Stimulated activated CD8-positive, alpha-beta memory T cell treated with anti-CD3 and anti-CD28 coated beads, Interleukin-15, amount 100 ng/mL, for 1 hour (primary cell): ENCODE measurements around the gene TMEM208.

Experiments used
- DNase-seq: peaks from one replicate; pipeline ENCODE4 v3.0.0-alpha.2; 2020; ENCODE audit warnings: low read depth

Gene TMEM208

GRCh38 chr16:67226804-67227566 is at the start of gene TMEM208:
TSS of gene TMEM208 (plus strand) at chr16:67227130. CDS start at chr16:67227219, 89 bp downstream.
- peak; percentile 98 for DNase-seq

- DNase-seq, result no peak
Measured at GRCh38 chr16:67177743-67178699, 48.9 kb upstream of the TMEM208 start.

GRCh38 chr16:67179421-67180080 is 47.4 kb upstream of the TMEM208 start:
- DNase-seq, result no peak

GRCh38 chr16:67180166-67180565 is 46.8 kb upstream of the TMEM208 start:
- DNase-seq, result no peak

- no peak for DNase-seq
Measured at GRCh38 chr16:67181346-67181745, 45.6 kb upstream of the TMEM208 start.

- no peak for DNase-seq
Measured at GRCh38 chr16:67182288-67182687, 44.6 kb upstream of the TMEM208 start.

GRCh38 chr16:67183284-67183626 is 43.7 kb upstream of the TMEM208 start:
- DNase-seq, result no peak

GRCh38 chr16:67183627-67184452 is 43.1 kb upstream of the TMEM208 start, which contains the start of gene MATCAP1:
TSS of gene MATCAP1 (minus strand) at chr16:67183963. CDS start at chr16:67180610, 3,353 bp downstream.
- DNase-seq, result peak; percentile 84

- DNase-seq, result no peak
Measured at GRCh38 chr16:67184453-67184994, 42.4 kb upstream of the TMEM208 start.

- DNase-seq, result peak; percentile 73
Measured at GRCh38 chr16:67184995-67185650, 41.8 kb upstream of the TMEM208 start.

- DNase-seq, result no peak
Measured at GRCh38 chr16:67185651-67186134, 41.2 kb upstream of the TMEM208 start.

GRCh38 chr16:67186550-67186950 is 40.4 kb upstream of the TMEM208 start:
- DNase-seq, result no peak

- DNase-seq, result no peak
Measured at GRCh38 chr16:67187175-67187890, 39.6 kb upstream of the TMEM208 start.

- DNase-seq, result no peak
Measured at GRCh38 chr16:67188323-67188722, 38.6 kb upstream of the TMEM208 start.

GRCh38 chr16:67188798-67189197 is 38.1 kb upstream of the TMEM208 start:
- no peak for DNase-seq

- no peak for DNase-seq
Measured at GRCh38 chr16:67190041-67190440, 36.9 kb upstream of the TMEM208 start, which contains the start of gene EXOC3L1. TSS of gene EXOC3L1 (minus strand) at chr16:67190136. CDS start at chr16:67189676, 460 bp downstream.

- no peak for DNase-seq
Measured at GRCh38 chr16:67190448-67191399, 36.2 kb upstream of the TMEM208 start.

- no peak for DNase-seq
Measured at GRCh38 chr16:67191411-67191994, 35.4 kb upstream of the TMEM208 start.
